ENCODE data around the gene ELOA.
"Not testable (repeated sequence)": the region's sequence is repeated elsewhere in the genome, so short reads cannot be mapped to it uniquely, and the experiment has no call there.

ELOA gene

GRCh38 chr1:23720256-23720995, 22.8 kb upstream of the ELOA start:
- Mint-ChIP-seq H3K9me3 (no peaks in the 10 kb centered on the region), H3K4me1 (ENCODE audit: low read depth) (peaks cover 7% of the 10 kb centered on the region), H3K4me3 (no peak overlapping the region), H3K36me3 (ENCODE audit: low read depth) (no peaks in the 10 kb centered on the region), H3K27ac (peak overlapping the region; percentile 57), H3K27me3 (ENCODE audit: low read depth) (no peaks in the 10 kb centered on the region)
- DNase-seq (ENCODE audit: low spot score), result peak; percentile 43

- Mint-ChIP-seq H3K36me3 (ENCODE audit: low read depth) (no peaks in the 10 kb centered on the region), H3K9me3 (no peaks in the 10 kb centered on the region), H3K27ac (no peak overlapping the region), H3K27me3 (ENCODE audit: low read depth) (no peaks in the 10 kb centered on the region), H3K4me1 (ENCODE audit: low read depth) (peaks cover 7% of the 10 kb centered on the region), H3K4me3 (no peak overlapping the region)
- DNase-seq (ENCODE audit: low spot score), result no peak
Observed at GRCh38 chr1:23722652-23723051, 20.6 kb upstream of the ELOA start.

DNA sequence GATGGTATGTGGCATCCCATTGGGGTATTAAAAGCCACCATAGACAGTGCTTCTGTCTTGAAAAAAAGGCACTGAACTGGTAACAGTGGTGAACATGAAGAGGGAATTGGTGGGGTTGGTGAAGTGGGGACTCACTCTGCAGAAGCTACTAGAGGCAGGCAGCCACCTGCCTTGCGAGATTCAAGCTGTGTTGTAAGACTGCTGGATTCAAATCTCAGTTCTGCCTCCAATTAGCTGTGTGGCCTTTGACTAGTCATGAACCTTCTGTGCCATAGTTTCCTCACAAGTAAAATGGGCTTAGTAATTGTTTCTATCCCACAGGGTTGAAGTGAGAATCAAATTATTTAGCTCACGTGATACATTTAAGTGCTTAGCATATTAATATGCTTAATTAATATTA, 16.6 kb upstream of the ELOA start:
- Mint-ChIP-seq H3K4me1 (ENCODE audit: low read depth) (no peaks in the 10 kb centered on the region), H3K9me3 (no peaks in the 10 kb centered on the region), H3K27ac (no peak overlapping the region), H3K27me3 (ENCODE audit: low read depth) (no peaks in the 10 kb centered on the region), H3K4me3 (no peak overlapping the region), H3K36me3 (ENCODE audit: low read depth) (no peaks in the 10 kb centered on the region)
- DNase-seq (ENCODE audit: low spot score), result no peak

GRCh38 chr1:23727362-23727811, 15.9 kb upstream of the ELOA start:
- H3K36me3 Mint-ChIP-seq (ENCODE audit: low read depth), result no peaks in the 10 kb centered on the region
- no peak for DNase-seq (ENCODE audit: low spot score)
- no peaks in the 10 kb centered on the region for H3K4me1 Mint-ChIP-seq (ENCODE audit: low read depth)
- no peaks in the 10 kb centered on the region for H3K9me3 Mint-ChIP-seq
- no peaks in the 10 kb centered on the region for H3K27me3 Mint-ChIP-seq (ENCODE audit: low read depth)
- no peak overlapping the region for H3K4me3 Mint-ChIP-seq
- H3K27ac Mint-ChIP-seq, result no peak overlapping the region

DNA sequence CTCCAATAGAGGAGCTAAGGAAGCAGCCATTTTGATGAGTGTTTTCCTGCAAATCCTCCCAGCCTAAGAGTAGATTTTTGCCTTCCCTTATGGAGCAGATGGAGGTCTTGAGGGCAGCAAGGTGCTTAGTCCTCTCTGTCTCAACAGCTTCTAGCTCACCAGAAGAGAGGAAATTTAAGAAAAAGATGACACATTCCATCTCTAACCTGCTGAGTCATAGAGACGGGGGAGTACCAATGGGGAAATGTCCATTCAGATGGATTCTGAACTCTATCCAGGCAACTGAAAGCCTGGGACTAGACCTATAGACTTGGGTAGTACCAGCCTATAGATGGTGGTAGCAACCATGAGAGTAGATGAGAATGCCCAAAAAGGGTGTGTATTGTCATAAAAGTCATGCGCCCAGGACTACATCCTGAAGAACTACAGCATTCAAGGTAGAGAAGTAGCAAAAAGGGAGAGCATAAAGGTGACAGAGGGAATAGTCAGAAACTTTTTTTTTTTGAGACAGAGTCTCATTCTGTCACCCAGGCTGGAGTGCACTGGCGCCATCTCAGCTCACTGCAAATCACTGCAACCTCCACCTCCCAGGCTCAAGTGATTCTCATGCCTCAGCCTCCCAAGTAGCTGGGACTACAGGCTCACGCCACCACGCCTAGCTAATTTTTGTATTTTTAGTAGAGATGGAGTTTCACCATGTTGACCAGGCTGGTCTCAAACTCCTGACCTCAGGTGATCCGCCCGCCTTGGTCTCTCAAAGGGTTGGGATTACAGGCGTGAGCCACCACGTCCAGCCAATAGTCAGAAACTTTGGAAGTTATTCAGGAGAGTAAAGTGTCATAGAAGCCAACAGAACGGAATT, 10.7 kb upstream of the ELOA start:
- H3K36me3 Mint-ChIP-seq (ENCODE audit: low read depth), result peaks cover 2% of the 10 kb centered on the region
- no peaks in the 10 kb centered on the region for H3K9me3 Mint-ChIP-seq
- no peak overlapping the region for H3K4me3 Mint-ChIP-seq
- H3K4me1 Mint-ChIP-seq (ENCODE audit: low read depth), result peaks cover 3% of the 10 kb centered on the region
- no peaks in the 10 kb centered on the region for H3K27me3 Mint-ChIP-seq (ENCODE audit: low read depth)
- no peak for DNase-seq (ENCODE audit: low spot score)
- no peak overlapping the region for H3K27ac Mint-ChIP-seq

- H3K36me3 Mint-ChIP-seq (ENCODE audit: low read depth), result not testable (repeated sequence)
Observed at GRCh38 chr1:23733281-23733680, 10.0 kb upstream of the ELOA start.

GRCh38 chr1:23736437-23737134, 6.7 kb upstream of the ELOA start:
- peak; percentile 42 for DNase-seq (ENCODE audit: low spot score)
- H3K4me1 Mint-ChIP-seq (ENCODE audit: low read depth), result peaks cover 3% of the 10 kb centered on the region
- no peaks in the 10 kb centered on the region for H3K9me3 Mint-ChIP-seq
- H3K27me3 Mint-ChIP-seq (ENCODE audit: low read depth), result no peaks in the 10 kb centered on the region
- peaks cover 2% of the 10 kb centered on the region for H3K36me3 Mint-ChIP-seq (ENCODE audit: low read depth)
- H3K27ac Mint-ChIP-seq, result no peak overlapping the region
- no peak overlapping the region for H3K4me3 Mint-ChIP-seq

More at GRCh38 chr1:23733281-23733680, 10.0 kb upstream of the ELOA start:
- H3K27me3 Mint-ChIP-seq (ENCODE audit: low read depth); DNase-seq (ENCODE audit: low spot score); H3K4me3 Mint-ChIP-seq; H3K27ac Mint-ChIP-seq; H3K9me3 Mint-ChIP-seq; H3K4me1 Mint-ChIP-seq (ENCODE audit: low read depth): not testable (repeated sequence)

DNA sequence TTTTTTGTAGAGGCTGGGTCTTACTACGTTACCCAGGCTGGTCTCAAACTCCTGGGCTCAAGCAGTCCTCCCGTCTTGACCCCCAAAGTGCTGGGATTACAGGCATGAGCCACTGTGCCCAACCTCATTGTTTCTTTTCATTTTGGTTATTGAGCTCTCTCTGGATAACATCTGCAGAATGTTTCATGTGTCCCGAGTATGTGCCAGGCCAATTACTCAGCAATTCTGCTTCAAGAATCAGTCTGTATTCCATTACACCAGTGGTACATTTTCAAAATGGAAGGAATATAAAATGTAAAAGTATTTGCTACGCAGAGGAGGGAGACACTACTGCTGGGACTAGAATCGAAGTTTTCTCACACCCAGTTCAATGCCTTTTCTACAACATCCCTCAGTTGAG, 1.7 kb upstream of the ELOA start:
- no peaks in the 10 kb centered on the region for H3K9me3 Mint-ChIP-seq
- H3K4me3 Mint-ChIP-seq, result peak overlapping the region; percentile 90
- H3K36me3 Mint-ChIP-seq (ENCODE audit: low read depth), result peaks cover 6% of the 10 kb centered on the region
- H3K4me1 Mint-ChIP-seq (ENCODE audit: low read depth), result peaks cover 28% of the 10 kb centered on the region
- H3K27ac Mint-ChIP-seq, result no peak overlapping the region
- DNase-seq (ENCODE audit: low spot score), result no peak
- no peaks in the 10 kb centered on the region for H3K27me3 Mint-ChIP-seq (ENCODE audit: low read depth)

DNA sequence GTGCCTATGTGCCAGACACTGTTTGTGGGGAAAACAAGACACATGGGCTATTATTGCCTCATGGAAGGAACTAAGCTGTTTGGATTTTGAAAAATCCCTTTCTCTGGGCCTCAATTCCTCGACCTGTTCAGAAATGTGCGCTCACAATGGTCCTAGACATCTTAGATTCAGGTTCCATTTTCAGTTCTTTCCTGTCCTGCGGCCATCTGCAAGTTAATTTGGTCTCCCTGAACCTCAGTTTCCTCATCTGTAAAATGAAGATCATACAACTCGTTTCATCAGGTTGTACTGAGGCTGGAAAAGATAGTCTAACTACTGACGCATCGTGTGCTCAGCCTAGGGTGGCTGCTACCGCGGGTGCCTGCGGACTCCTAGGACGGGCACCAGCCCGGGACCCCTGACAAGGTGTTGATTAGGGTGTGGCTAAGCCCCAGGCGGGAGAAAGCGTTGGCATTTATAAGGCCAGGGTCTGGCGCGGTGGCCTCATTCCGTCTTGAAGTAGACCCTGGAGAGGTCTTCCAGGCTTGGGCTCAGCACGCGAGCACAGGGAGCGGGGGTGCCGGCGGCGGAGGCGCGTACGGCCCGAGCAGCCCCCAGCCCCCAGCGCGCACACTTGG, 493 bp upstream of the ELOA start:
- no peaks in the 10 kb centered on the region for H3K27me3 Mint-ChIP-seq (ENCODE audit: low read depth)
- peak overlapping the region; percentile 90 for H3K4me3 Mint-ChIP-seq
- H3K4me1 Mint-ChIP-seq (ENCODE audit: low read depth), result peaks cover 33% of the 10 kb centered on the region
- H3K9me3 Mint-ChIP-seq, result no peaks in the 10 kb centered on the region
- DNase-seq (ENCODE audit: low spot score), result no peak
- H3K27ac Mint-ChIP-seq, result peak overlapping the region; percentile 89
- H3K36me3 Mint-ChIP-seq (ENCODE audit: low read depth), result peaks cover 10% of the 10 kb centered on the region

DNA sequence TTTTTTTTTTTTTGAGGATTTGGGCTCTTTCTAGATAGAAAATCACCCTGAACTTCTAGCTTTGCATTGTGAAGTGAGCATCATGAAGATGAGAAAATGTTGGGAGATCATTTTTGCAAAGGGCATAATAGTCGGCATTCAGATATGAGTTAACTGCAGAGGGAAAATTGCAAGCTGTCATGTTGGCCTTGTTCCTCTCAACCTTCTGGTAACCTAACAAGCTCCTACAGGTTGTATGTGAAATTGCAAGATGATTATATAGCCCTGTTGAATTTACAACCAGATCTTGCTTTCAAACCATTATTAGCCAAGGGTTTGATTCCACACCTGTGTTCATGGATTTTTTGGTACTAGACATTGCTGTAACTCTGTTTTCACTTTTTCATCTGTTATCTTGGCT, 2.2 kb downstream of the ELOA start:
- peaks cover 41% of the 10 kb centered on the region for H3K4me1 Mint-ChIP-seq (ENCODE audit: low read depth)
- H3K9me3 Mint-ChIP-seq, result no peaks in the 10 kb centered on the region
- peak overlapping the region; percentile 2 for H3K27ac Mint-ChIP-seq
- DNase-seq (ENCODE audit: low spot score), result no peak
- H3K4me3 Mint-ChIP-seq, result peak overlapping the region; percentile 86
- H3K36me3 Mint-ChIP-seq (ENCODE audit: low read depth), result peaks cover 15% of the 10 kb centered on the region
- no peaks in the 10 kb centered on the region for H3K27me3 Mint-ChIP-seq (ENCODE audit: low read depth)

DNA sequence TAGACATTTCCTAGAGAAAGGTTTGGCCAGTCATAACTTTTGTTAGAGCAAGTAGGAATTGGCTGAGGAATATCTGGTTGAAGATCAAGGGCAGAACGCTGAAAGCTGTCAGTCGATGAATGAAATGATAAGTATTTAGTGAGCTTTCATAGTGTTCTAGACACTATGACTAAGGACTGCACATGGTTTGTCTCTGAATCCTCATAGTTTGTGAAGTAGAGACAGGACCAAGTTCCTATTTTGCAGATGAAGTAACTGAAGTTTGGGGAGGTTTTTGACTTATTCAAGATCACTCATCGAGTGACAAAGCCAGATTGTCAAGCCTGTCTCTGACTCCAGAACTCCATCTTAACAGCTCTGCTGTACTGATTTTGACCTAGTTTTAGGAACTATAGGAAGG, 4.7 kb downstream of the ELOA start:
- Mint-ChIP-seq H3K27ac (no peak overlapping the region), H3K4me1 (ENCODE audit: low read depth) (peaks cover 29% of the 10 kb centered on the region), H3K27me3 (ENCODE audit: low read depth) (no peaks in the 10 kb centered on the region), H3K36me3 (ENCODE audit: low read depth) (peaks cover 25% of the 10 kb centered on the region), H3K4me3 (no peak overlapping the region), H3K9me3 (no peaks in the 10 kb centered on the region)
- DNase-seq (ENCODE audit: low spot score), result no peak

DNA sequence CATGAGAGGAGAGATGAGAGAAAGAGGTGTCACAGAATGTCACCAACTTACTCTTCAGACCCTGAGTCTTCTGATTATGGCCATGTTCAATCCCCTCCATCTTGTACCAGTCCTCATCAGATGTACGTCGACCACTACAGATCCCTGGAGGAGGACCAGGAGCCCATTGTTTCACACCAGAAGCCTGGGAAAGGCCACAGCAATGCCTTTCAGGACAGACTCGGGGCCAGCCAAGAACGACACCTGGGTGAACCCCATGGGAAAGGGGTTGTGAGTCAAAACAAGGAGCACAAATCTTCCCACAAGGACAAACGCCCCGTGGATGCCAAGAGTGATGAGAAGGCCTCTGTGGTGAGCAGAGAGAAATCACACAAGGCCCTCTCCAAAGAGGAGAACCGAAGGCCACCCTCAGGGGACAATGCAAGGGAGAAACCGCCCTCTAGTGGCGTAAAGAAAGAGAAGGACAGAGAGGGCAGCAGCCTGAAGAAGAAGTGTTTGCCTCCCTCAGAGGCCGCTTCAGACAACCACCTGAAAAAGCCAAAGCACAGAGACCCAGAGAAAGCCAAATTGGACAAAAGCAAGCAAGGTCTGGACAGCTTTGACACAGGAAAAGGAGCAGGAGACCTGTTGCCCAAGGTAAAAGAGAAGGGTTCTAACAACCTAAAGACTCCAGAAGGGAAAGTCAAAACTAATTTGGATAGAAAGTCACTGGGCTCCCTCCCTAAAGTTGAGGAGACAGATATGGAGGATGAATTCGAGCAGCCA, 8.0 kb downstream of the ELOA start:
- peaks cover 43% of the 10 kb centered on the region for H3K36me3 Mint-ChIP-seq (ENCODE audit: low read depth)
- peak; percentile 16 for DNase-seq (ENCODE audit: low spot score)
- peaks cover 14% of the 10 kb centered on the region for H3K4me1 Mint-ChIP-seq (ENCODE audit: low read depth)
- H3K9me3 Mint-ChIP-seq, result no peaks in the 10 kb centered on the region
- no peak overlapping the region for H3K4me3 Mint-ChIP-seq
- H3K27me3 Mint-ChIP-seq (ENCODE audit: low read depth), result no peaks in the 10 kb centered on the region
- H3K27ac Mint-ChIP-seq, result peak overlapping the region; percentile 18

GRCh38 chr1:23751815-23752200, 8.5 kb downstream of the ELOA start:
- Mint-ChIP-seq H3K27me3 (ENCODE audit: low read depth) (no peaks in the 10 kb centered on the region), H3K9me3 (no peaks in the 10 kb centered on the region), H3K36me3 (ENCODE audit: low read depth) (peaks cover 47% of the 10 kb centered on the region), H3K4me1 (ENCODE audit: low read depth) (peaks cover 12% of the 10 kb centered on the region), H3K4me3 (no peak overlapping the region), H3K27ac (no peak overlapping the region)
- DNase-seq (ENCODE audit: low spot score), result no peak
